Stimulated activated CD8-positive, alpha-beta memory T cell treated with anti-CD3 and anti-CD28 coated beads, Interleukin-15, amount 100 ng/mL, for 1 hour (primary cell): Measurements from ENCODE around the gene CLCN4.

Experiments
- DNase-seq: peaks from one replicate; pipeline ENCODE4 v3.0.0-alpha.2; 2020; ENCODE audit warnings: low read depth

The CLCN4 gene

DNA sequence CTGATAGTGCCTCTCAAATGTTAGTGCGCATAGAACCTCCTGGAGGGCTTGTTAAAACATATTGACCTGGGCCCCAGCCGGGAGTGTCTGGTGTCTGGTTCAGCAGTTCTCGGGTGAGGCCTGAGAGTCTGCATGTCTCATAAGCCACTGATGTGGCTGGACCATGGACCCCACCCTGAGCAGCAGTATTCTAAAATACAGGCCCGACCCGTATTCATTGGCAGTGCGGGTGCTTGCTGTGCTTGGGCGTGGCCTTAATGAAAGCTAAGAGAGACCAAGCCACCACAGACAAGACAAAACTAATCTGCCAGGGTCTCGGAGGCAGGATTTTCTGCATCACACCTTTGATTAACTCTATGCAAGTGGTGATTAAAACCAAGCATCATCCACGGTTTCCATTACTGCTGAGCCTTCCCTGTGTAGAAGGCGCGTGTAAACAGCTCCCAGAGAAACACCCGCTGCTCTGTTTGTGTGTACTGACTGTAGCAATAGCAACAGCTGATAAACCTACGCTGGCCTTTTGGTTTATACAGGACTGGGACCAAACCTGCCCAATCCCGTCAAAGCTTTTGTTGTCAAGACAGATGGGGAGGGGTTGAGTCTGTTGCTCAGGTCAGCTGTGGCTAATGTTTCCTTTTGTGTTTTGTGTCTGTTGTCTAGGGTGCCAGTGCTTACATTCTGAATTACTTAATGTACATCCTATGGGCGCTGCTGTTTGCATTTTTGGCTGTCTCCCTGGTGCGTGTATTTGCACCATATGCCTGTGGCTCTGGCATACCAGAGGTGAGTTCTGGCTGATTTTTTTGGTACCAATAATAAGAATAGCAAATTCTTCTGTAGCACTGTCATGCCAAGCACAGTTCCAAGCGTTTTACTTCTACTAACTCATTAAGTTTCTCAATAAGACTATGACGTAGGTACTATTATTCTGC is 40.8 kb downstream of the CLCN4 start:
- DNase-seq, result no peak

DNA sequence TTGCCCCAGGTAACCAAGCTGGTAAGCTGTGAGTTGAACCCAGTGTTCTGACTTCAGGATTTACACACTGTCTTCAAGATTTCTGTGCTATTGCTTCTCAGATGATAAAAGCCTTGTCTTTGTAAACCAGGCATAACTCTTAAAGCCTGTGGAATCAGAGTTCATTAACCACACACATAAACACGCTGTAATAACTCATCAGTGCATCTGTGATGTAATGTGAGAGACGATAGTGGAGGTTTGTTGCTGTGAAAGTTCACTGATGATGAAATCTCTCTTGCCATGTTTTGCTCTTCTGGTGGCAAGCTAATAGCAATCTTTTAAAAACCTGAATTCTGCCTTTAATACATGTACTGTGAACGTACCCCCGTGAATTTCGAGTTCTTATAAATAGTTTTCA is 41.5 kb downstream of the CLCN4 start:
- no peak for DNase-seq

DNA sequence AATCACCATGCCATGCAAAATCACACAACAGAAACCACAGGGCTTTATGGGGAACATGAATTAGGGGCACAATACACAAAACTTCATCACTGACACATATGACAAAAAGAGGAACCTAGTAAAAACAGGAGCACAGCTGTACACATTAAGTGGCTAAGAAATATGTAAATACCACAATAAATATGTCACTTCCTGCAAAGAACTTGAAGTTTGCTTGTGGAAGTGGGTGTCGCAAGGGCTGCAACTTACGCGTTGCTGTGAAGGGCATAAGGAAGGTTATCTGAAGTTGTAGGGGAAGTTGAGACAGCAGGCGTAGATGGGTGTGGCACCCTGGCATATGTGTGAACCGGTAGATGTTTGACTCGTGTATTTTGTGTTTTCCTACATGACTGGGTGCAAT is 42.4 kb downstream of the CLCN4 start:
- no peak for DNase-seq

DNA sequence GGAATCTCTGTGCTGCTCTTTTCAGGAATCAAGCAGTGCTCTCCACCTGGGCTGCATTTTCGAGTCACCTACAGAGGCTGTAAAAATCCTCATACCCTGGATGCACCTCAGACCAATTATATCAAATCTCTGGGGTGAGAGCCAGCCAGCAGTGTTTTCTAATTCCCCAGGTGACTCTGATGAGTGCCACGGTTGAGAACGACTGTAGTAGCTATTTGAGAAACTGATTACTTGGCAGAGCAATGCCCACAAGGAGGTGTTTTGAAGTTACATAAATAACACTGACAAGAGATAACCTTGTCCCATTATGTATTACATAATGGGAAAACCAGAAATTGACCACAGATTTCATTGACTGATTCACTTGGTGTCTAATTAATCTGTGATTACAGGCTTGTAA is 46.8 kb downstream of the CLCN4 start:
- no peak for DNase-seq

DNA sequence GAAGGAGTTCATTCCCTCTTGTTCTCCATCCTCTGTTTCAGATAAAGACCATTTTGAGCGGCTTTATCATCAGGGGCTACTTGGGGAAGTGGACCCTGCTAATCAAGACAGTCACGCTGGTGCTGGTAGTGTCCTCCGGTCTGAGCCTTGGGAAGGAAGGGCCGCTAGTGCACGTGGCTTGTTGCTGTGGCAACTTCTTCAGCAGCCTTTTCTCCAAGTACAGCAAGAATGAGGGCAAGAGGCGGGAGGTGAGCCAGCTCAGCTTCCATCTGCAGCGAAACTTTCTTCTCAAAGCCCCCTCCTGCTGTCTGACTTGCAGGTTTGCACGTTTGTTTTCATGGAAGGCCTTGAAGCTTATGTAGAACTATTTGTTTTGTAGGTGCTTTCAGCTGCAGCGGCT is 49.5 kb downstream of the CLCN4 start:
- no peak for DNase-seq

DNA sequence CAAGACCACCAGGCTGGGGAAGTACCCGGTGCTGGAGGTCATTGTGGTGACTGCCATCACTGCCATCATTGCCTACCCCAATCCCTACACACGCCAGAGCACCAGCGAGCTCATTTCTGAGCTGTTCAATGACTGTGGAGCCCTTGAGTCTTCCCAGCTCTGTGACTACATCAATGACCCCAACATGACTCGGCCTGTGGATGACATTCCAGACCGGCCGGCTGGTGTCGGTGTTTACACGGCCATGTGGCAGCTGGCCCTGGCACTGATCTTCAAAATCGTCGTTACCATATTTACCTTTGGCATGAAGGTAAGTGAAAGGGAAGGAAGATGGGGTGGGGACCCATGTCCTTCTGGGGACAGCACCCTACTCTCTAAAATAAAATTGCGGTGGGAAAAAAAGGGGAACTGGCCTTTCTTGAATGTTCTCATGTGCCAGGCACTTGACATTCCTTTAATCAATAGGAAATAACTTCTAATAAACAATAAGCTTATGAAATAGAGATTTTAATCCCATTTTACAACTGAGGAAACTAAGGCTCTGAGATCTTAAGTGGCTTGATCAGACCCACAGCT is 51.6 kb downstream of the CLCN4 start:
- DNase-seq, result no peak

DNA sequence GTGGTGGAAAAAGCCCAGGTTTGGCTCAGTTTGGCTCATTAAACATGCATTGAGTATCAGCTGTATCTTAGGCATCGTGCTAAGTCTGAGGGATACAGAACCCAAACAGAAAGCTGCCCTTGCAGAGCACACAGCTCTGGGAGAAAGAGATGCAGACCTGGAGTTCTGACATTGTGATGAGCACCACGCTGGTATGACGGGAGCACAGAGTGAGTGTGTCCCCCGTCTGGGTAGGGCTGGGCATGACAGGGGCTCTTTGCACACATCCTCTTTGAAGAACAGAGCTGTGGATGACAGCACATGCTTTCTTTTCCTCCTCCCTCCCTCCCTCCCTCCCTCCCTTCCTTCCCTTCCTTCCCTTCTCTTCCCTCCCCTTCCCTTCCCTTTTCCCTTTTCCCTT is 52.2 kb downstream of the CLCN4 start:
- no peak for DNase-seq

DNA sequence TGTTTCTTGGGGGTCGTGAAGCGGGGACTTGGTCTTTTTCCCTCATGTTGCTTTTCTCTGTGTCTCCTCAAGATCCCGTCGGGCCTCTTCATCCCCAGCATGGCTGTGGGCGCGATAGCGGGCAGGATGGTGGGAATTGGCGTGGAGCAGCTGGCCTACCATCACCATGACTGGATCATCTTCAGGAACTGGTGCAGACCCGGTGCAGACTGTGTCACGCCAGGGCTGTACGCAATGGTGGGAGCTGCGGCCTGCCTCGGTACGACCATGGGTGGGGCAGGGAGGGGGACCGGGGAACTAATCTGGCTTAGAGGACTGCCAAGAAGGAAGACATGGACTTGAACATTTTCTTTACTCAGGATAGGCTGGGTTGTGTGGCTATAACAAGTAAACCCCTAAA is 55.6 kb downstream of the CLCN4 start:
- no peak for DNase-seq

DNA sequence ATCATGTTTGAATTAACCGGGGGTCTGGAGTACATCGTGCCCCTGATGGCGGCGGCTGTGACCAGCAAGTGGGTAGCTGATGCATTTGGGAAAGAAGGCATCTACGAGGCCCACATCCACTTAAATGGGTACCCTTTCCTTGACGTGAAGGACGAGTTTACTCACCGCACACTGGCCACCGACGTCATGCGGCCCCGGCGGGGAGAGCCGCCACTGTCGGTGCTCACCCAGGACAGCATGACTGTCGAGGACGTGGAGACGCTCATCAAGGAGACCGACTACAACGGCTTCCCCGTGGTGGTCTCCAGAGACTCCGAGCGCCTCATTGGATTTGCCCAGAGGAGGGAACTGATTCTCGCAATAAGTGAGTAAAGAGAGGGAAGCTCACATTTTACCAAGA is 56.9 kb downstream of the CLCN4 start:
- DNase-seq, result no peak

DNA sequence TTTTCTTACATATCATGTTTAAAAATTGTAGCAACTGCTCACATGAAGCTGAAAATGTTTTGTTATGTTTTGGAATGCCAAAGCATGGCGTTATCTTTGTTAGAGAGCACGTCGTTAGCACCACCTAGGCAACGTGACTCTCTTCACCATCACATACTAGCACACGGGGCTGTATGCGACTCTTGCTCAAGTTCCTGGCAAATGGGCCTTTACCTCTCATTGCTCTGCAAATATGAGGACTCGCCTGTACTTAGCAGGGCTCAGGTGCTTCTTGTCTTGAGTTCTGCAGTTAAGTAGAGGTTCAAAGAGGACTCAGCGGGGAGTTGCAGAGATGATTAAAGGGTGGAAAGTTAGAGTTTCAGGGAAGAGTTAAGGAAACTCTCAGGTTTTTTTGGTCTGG is 59.4 kb downstream of the CLCN4 start:
- DNase-seq, result no peak

DNA sequence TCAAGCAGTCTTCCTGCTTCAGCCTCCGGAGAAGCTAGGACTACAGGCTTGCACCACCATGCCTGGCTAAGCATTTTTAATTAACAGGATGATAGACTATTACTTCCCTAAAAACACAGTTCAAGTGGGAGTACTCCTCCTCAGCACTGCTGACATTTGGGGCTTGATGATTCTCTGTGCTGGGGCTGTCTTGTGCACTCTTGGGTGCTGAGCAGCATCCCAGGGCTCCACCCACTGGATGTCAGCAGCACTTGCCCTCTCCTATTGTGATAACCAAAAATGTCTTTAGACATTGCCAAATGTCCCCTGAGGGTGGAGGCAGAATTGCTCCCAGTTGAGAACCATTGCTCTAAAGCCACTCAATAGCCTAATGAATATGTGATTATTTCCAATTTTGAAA is 60.4 kb downstream of the CLCN4 start:
- no peak for DNase-seq

DNA sequence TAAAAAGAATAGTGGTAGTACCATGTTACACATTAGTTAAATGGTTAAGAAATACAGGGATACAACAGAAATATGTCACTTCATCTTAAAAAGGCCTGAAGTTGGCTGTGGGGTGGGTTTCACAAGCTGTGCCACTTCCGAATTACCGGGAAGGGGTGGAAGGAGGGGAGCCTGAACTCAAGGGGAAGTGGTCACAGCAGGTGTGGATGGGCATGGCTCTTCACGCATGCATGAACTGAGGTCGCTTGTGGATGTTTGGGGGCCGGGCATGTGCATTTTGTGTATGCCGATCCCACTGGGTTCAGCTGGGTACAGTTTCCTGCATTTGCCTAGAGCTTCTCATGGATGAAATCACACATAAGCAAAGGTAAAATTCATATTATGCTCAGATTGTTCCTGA is 64.9 kb downstream of the CLCN4 start:
- no peak for DNase-seq

DNA sequence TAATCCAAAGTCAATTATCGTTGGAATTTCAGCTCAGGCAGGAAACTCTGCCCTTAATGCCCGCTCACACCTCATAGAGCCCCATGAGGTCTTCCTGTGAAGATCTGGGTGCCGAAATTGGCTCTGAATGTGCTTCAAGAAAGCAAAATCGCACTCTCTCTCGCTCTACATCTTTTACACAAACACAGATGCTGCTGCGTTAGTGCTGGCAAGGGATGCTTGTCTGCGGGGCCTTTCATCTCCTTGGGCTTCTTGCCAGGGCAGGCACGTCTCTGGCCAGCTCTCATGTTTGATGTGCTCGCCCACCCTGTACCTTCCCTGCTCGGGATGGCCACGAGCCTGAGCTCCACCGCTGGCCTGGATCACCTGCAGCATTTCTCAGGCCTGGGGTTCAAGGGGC is 66.5 kb downstream of the CLCN4 start:
- DNase-seq, result no peak

DNA sequence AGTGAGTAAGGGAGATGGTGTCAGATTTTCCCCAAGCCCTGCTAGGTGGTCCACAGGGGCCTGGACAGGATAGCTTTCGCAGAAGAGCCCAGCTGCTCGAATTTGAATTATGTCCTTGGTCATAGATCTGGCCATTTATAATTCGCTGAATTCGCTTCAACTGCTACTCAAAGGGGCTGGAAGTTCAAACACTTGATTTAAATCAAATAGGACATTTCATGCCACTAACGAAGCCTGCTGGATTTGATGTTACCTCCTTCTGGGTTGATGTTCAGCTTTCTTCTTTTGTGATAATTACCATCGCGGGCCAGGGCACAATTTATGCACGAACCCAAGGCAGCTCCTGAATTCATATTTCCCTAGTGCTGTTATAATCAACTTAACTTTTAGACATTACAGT is 67.0 kb downstream of the CLCN4 start:
- no peak for DNase-seq

DNA sequence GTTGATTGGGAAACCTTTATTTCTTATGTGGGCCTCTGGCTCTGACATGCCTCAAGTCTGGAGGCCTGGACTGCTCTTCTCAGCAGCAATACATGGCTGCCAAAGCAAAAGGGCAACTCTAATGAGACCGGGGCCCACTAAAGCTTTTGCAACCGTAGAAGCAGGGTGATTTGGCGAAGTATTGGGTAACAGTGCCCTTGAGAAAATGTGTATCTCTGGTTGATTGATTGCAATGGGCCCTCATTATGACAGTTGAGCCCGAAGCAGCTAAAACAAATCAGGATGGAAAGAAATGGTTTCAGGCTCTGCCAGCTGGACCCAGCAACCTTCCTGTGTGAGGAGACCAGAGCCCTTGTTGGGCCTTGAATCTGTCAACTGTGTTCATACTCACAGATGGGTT is 73.4 kb downstream of the CLCN4 start:
- no peak for DNase-seq

DNA sequence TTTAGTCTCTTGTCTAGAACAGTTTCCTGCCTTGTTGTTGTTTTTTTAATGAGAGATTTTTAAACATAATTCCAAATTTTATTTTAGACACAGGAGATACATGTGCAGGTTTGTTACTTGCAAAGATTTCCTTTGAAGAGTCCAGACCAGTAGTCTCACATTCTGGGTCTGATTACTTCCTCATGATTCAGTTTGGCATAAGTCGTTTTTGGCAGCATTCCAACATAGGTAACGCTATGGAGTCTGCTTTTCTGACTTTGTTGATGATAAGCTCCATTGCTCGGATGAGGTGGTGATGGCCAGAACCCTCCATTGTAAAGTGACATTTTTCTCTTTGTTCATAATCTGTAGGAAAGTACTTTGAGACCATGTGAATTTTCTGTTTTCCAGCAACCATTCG is 74.7 kb downstream of the CLCN4 start:
- DNase-seq, result no peak

DNA sequence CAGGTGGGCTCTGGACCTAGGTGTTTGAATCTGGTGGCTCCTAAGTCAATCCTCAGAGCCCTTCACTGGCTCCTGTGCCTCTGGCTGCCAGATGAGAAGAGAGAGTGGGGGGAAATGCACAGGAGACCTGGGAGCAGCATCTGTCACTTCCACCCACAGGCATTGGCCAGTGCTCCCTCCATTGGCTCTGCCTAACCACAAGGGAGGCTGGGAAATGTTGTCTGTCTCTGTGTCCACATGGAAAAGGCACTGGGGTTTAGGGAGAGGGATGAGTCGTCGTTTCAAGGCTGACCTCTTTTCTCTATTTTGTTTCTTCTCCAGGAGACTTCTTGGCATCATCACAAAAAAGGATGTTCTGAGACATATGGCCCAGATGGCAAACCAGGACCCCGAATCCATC is 76.4 kb downstream of the CLCN4 start:
- no peak for DNase-seq

DNA sequence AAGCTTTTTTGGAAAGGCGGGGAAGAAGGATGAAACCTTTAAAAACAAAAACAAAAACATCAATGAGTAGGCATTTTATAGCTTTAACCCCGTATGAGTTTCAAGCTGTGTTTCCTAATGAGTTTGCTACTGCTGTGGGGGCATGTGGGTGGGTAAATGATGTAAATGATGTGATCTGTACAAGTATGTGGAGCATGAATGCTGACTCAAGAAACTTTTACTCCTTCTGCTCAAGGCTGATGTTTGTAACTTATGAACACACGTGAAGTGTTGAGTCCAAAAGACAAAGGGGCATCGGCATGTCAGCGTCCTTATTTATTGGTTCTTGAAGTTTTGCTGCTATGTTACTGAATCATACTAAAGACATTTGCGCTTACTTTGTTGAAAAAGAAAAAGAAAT is 76.9 kb downstream of the CLCN4 start:
- no peak for DNase-seq

DNA sequence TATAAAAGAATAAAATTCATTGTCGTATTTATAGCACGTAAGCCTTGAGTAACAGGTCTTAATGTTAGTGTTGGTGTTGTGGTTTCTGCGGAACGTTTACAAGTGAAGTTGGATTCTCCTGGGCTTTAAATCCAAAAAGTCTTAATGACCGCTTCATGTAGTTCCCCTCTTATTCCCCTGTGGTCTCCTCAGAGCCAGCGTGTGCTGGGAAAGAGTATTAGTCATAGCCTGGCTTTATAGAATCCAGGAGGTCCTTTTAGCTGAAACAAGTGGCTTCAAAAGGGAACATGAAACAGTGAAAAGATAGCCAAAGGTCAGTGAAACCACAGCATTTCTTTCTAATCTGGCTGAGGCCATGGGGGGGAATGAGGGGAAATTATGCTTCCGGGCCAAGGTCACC is 79.1 kb downstream of the CLCN4 start:
- no peak for DNase-seq

DNA sequence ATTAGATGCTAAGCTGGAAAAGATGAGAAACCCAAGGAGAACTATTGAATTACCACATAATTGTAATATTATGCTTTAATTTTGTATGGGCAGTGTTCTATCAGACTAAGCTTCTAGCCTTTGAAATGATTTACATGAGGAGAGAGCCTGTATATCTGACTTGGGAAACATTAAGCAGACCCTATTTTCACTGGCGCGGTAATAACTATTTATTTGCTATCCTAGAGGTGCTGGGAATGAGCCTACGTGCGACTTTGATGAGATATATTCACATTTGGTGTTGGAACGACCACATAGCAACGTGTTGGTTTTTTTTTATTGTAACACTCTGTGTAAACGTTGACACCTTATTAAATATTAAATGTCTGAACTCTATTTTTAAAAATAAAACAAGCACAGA is 80.5 kb downstream of the CLCN4 start:
- no peak for DNase-seq

DNA sequence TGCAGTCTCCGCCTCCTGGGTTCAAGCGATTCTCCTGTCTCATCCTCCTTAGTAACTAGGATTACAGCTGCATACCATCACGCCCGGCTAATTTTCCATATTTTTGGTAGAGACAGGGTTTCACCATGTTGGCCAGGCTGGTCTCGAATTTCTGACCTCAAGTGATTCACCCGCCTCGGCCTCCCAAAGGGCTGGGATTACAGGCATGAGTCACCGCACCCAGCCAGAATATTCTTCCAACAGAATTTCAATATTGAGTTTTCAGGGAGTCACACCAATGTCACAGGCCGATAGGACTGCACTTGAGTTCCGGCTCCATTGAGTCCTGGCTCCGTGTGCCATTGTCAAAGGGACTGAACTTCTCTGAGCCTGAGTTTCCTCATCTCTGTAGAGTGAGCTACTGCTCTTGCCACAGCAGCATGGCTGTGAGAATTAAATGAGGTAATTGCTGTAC is 82.9 kb downstream of the CLCN4 start:
- no peak for DNase-seq

DNA sequence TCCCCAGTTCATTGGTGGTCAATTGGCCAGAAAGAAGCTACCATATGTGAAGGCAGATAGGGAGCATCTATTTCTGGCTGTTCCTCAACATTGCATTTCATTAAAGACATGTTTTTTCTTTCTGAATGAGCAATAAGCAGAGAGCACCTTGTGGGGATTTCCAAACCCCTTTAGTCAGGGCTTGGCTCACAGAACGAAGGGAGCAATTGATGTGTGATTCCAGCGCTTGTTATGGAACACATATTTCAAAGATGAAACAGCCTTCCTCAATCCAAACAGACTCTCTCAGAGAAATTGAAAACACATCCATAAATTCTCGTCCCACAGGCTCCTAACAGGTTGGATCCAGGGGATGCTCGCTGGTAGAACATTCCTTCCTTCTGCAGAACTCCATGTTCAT is 84.1 kb downstream of the CLCN4 start:
- DNase-seq, result no peak

DNA sequence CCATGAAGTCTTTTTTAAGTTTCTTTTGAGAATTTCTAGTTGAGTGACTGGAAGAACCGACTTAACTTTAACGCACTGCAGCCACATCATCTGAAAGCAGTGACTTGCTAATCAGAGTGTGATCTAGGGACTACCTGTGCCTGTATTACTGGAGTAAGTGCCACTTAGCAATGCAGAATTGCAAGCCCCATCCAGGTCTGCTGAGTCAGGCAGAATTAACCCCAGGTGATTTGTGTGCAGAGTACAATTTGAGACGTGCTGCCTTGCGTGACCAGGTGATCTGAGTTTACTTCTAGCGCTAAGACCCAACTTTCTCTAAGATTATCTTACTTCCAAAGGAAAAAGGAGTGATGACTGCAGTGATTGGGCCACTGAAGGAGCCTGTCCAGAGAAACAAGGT is 85.3 kb downstream of the CLCN4 start:
- DNase-seq, result no peak

DNA sequence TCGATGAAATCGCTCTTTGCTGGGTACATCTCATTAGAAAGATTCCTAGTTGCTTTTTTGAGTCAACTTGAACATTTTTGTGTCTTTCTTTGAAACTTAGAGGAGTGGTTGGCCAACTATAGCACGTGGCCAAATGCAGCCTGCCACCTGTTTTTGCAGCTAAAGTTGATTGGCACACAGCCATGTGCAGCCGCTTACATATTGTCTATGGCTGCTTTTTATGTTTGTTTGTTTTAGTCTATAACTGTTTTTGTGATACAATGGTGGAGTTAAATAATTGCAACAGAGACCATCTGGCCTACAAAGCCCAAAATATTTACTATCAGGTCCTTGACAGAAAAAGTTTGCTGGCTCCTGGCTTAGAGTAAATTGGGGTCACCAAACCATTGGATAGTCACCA is 86.3 kb downstream of the CLCN4 start:
- DNase-seq, result no peak
